HTERT RPE-1 (cell line): ENCODE results near the gene TFF1.

Experiments used
- in situ Hi-C: fragments of 300-500 bp; cut with MboI; formaldehyde crosslinking; loops from 4 replicates; pipeline ENCODE4 v1.14.3; 2020; ENCODE audit warnings: low sequenced_read_pairs

Gene TFF1

DNA sequence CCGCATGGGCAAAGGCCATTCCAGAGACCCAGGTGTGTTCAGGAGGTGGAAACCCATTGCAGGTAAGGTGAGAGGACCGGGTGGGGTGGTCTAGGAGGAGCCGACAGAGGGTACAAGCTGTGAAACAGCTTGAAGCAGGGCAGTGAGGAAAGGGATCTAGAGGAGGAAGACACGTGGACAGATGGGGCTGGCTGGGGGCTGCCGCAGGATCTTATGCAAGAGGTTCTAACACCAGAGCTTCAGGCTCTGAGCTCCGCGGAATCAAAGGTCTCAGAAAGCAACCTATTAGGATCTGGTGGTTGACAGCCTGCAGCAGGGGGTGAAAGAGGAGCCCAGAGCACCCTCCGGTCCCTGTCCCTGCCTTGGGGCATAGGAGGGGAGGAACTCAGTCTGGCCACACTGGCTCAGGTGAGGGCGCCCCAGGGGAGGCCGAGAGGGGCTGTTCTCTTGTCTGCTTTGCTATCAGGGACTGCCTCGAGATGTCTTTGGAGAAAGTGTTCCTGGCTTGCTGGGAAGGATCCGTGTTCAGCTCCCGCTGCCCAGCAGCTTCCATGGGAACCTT lies 1.9 kb downstream of the TFF1 start:
- in situ Hi-C loops, result no loop called here

DNA sequence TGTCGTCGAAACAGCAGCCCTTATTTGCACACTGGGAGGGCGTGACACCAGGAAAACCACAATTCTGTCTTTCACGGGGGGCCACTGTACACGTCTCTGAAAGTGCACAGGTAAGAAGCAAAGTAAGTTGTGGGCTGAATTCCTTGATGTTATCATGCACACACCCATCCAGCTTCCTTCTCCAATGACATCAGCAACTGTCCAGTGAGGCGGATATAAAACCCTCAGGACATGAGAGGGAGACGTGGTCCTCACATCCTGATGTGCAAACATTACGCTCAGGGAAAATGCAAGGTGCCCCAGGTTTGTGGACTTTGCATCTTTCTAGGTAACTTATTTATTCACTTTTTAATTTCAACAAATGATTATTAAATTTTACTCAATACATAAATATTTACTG lies 3.0 kb downstream of the TFF1 start:
- in situ Hi-C loops, result no loop called here

DNA sequence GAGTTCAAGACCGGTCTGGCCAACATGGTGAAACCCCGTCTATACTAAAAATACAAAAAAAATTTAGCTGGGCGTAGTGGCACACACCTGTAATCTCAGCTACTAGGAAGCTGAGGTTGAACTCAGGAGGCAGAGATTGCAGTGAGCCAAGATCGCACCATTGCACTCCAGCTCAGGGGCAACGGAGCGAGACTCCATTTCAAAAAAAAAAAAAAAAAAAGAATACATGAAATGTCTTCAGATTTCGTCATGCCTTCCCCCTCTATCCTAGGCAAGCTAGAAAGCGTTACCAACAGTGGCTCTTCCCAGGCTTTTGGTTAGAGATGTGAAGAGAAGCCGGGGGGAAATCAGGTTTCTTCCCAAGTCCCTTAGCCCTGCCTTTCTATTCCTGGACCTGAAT lies 3.6 kb downstream of the TFF1 start:
- in situ Hi-C loops, result no loop called here

DNA sequence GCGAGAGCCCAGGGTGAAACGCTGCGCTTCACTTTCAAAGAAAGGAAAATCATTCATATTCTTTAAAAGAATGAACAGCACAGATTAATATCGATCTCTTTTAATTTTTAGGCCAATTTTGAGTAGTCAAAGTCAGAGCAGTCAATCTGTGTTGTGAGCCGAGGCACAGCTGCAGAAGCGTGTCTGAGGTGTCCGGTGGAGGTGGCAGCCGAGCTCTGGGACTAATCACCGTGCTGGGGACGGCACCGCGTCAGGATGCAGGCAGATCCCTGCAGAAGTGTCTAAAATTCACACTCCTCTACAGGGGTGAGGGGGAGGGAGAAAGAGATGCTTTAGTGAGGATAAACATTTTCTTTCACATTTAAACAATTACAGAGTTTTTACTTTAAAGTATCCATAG lies 4.1 kb downstream of the TFF1 start:
- in situ Hi-C loops, result no loop called here

DNA sequence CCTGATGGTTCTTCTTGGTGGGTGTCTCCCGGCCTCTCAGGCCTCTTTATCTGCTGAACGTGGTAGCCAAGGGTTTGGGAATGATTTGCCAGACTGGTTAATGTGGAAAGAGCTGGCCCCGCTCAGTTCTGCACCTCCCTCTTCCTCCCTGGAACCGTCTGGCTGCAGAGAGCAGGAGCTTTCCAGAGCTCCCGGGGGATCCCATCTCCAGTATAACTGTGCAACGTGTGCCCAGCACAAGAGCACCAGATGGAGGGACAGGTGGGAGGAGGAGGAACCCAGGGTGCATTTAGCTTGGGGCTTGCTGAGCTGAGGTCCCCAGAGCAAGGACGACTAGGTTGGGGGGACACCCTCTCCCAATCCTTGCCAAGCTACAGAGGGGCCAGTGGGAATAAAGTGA lies 5.0 kb downstream of the TFF1 start:
- in situ Hi-C loops, result no loop called here

DNA sequence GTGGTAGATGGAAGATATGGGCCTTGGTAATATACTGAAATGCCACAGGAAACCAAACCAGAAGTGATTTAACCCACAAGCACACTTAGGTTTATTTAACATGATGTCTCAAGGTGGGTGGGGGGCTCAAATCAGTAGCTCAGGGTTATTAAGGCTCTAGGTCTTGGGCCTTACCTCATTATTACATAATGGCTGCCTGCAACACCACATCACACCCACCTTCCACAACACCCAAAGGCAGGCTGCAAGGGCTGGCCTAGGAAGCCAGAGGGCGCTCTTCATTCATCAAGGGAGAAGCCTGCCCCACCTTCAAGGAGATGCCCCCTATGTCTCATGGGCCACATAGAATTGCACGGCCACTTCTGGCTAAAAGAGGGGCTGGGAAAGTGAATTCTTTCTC lies 6.0 kb downstream of the TFF1 start:
- in situ Hi-C loops, result no loop called here

DNA sequence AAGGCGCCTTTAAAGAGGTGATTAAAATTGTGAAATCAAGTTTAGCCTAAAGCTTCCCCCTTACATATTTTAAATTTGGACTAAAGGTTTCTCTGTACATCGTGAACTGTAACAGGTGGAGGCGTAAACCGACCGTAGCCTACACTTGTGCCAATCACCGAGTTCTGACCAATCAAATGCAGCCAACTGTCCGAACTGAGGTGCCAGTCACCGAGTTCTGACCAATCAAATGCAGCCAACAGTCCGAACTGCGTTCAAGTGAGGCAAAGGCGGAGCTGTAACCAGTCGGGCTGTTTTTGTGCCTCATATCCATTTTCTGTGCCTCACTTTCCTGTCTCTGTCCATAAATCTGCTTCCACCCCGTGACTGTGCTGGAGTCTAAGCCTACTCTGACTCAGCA lies 7.4 kb downstream of the TFF1 start:
- in situ Hi-C loops, result no loop called here

DNA sequence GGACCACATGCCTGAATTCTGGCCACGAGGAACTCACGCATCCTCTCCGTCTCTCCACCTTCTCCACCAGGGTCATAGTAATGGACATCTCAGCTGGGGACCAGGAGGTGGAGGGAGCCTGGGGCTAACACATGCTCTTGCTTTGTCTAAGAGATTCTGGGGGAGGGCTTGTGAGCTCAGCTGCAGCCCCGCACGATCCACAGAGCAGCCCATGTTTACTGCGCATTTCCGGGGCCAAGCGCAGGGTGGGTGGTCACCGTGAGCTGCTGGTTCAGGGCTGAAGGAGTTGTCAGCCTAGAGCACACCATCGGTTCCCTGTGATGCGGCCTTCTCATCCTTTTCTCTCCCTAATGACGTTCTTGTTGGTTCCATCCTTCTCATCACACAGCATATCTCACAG lies 8.1 kb downstream of the TFF1 start:
- in situ Hi-C loops, result no loop called here

DNA sequence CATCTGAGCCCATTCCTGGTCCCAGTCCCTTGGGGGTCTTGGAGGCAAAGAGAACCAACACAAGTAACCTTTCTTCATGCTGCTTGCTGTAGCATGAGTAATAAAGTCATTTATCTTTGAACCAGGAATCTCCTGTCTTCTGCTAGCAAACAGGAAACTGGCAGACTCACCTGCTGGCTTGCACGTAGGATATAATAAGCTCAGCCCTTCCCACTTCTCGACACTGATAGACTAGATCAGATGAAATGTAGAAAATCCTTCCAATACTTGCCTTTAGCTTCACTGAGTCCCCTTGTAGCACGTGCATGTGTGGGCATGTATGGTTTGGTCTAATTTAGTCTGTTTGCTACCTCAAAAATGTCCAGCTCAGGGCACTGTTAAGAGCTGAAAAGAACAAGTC lies 9.0 kb downstream of the TFF1 start:
- in situ Hi-C loops, result no loop called here

DNA sequence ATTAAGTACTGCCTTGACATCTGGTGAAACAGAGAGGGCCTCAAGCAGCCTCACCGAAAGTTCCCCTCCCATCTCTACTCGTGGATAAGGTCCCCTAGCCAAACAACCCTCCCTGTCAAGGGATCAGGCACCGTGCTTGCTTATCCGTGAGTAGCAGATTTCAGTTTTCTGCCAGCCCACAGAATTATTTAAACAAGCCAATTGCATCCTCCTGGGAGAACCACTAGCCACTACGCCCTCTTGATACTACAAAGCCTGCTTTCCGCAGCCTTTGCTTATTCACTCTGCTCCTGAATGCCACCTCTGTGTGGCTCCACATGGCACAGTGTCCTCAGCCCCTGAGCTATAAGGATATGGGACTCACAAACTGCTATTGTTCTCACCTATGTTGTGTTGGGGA lies 9.7 kb downstream of the TFF1 start:
- in situ Hi-C loops, result no loop called here

DNA sequence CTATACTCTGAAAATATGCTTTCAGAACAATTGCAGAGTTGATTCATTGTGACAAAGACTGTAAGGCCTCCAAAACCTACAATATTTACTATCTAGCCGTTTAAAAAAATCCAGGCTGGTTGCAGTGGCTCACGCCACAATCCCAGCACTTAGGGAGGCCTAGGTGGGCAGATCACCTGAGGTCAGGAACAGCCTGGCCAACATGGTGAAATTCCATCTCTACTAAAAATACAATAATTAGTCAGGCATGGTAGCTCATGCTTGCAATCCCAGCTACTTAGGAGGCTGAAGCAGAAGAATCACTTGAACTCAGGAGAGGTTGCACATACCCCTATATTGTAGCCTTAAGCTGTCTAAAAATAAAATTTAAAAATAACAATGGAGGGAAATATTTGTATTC lies 10.3 kb downstream of the TFF1 start:
- in situ Hi-C loops, result no loop called here

DNA sequence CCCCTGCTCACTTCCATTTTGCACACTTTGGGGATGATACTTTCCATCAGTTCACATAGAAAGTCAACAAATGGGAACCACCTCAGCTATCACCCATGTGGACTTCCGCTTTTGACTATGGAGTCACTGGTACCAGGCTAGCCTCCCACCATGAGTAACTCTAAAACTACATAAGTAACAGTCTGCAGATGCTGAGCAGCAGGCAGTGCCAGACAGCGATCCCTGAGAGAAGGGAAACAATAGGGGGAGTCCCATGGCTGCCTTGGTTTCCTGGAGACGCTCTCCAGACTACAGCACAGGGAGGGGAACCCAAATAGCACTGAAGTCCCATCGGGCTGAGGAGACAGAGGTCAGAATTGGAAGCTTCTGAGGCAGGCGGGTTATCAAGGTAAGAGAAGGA lies 12.7 kb downstream of the TFF1 start:
- in situ Hi-C loops, result no loop called here

DNA sequence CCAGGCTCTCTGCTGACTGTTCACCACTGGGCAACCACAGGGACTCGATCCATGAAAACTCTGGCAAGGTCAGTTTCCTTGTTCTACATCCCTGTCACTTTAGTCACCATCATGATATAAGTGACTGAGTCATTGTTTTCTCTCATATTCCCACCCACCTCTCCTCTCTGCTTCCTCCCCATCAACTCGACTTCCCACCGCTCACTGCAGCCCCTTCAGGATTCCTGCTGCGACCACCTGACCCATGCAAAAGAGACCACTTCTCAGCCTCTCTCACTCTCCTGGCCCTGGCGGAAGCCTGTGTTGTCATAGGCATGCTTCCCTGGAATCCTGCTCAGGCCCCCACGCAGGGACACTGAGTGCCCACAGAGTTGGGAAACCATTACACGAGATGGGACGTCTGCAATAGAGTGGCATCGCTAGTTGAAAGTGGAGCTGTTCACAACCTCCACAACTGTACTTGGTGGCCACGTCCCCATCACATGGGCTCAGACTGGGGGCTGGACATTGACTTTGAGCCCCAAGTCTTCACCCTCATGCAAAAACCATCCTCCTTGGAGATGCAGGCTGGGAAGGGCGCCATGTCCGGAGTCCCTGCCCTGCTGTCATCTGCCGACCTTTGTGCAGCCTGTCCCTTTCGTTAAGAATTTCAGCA lies 13.8 kb downstream of the TFF1 start:
- in situ Hi-C loops, result no loop called here

DNA sequence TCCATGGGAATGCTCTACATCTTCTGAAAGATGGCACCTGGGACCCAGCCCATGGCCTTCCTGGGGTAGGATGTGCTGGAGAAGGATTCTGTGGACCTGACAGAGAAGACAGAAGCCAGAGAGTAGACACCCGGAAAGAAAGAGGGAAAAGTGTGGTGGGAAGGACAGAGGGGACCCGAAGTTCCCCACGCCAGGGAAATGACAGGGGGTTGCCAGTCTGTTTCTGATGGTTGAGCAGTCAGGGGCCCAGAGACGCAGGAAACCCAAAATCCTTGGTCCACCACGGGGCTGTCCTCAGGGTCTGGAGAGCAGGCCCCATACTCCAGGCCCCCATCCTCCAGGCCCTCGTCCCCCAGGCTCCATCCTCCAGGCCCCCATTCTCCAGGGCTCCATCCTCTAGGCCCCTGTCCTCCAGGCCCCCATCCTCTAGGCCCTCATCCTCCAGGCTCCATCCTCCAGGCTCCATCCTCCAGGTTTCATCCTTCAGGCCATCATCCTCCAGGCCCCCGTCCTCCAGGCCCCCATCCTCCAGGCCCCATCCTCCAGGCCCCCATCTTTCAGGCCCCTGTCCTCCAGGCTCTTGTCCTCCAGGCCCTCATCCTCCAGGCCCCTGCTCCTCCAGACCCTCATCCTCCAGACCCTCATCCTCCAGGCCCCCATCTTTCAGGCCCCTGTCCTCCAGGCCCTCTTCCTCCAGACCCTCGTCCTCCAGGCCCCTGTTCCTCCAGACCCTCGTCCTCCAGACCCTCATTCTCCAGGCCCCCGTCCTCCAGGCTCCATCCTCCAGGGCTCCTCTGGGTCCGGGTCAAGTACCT lies 14.5 kb downstream of the TFF1 start:
- in situ Hi-C loops, result no loop called here

DNA sequence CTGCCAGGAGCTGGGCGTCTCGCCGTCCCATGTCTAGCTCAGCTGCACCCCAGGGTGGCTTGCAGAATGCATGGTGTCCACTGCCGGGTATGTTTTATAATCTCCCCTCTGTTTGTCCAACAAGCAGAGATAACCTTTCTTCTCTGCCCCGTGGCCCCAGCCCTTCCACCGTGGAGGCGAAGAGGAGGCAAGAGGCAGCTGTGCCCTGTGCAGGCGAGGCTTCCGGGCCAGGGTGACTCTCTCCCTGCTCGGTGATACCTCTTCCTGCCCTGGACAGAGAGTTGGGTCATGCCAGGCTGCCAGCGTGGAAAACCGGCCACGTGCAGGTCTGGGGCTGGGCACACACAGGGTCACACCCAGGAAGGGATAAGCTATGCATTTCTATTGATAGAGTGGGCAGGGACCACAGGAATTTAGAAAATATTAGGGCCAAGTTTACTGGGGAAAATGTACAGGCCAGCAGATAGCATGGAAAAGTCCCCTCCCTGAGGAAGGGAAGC lies 15.4 kb downstream of the TFF1 start, which contains the start of gene TFF2:
TFF2 (minus strand) TSS at position 68 of the 500 bp plus-strand sequence; CDS start at position 31, 37 bp downstream.
- in situ Hi-C loops, result no loop called here

DNA sequence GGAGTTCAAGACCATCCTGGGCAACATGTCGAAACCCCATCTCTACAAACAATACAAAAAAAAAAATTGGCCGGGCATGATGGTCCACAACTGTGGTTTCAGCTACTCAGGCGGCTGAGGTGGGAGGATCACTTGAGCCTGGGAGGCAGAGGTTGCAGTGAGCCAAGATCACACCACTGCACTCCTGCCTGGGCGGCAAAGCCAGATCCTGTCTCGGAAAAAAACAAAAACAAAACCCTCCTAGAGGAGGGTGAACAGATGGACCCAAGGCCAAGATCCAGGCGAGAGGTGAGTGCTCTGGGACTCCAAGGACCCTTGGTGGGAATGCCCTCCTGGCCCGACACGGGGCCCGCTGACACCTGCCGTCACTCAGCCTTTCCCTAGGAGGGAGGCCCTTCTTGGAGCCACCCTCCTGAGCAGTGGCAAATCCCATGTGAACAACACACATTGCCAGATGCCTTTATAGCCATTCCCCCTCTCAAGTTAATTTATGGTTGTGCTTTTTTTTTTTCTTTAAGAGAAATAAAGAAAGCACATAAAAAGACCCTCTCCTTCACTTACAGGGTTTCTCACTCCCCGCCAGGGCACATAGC lies 15.9 kb downstream of the TFF1 start:
- in situ Hi-C loops, result no loop called here

DNA sequence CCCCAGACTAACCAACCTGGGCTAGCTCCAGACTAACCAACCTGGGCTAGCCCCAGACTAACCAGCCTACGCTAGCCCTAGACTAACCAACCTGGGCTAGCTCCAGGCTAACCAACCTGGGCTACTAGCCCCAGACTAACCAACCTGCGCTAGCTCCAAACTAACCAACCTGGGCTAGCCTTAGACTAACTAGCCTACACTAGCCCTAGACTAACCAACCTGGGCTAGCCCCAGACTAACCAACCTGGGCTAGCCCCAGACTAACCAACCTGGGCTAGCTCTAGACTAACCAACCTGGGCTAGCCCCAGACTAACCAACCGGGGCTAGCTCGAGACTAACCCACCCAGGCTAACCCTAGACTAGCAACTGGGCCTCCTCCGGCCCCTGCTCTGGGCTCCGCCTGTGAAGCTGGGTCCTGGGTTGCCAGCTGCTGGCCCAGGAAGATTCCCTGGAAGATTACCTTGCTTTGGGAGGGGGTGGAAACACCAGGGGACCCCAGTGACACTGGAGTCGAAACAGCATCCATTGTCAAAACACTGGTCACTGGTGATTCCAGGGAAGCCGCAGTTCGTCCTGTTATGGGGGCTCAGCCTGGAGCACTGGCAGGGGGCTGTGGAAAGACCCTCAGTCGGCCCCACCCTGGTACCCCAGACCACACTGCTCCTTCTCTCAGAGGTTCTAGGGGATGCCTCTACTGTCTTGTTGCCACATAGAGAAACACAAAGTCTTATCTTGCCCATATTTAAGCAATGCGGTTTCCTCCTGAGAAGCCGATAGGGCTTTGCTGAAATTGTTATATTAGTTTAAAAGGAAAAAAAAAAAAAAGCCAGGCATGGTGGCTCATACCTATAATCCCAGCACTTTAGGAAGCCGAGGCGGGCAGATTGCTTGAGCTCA lies 16.7 kb downstream of the TFF1 start:
- in situ Hi-C loops, result no loop called here

DNA sequence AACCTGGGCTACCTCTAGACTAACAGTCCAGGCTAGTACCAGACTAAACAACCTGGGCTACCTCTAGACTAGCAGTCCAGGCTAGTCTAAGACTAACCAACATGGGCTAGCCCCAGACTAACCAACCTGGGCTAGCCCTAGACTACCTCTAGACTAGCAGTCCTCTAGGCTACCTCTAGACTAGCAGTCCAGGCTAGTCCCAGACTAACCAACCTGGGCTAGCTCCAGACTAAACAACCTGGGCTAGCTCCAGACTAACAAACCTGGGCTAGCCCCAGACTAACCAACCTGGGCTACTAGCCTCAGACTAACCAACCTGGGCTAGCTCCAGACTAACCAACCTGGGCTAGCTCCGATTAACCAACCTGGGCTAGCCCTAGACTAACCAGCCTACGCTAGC lies 17.6 kb downstream of the TFF1 start:
- in situ Hi-C loops, result no loop called here

DNA sequence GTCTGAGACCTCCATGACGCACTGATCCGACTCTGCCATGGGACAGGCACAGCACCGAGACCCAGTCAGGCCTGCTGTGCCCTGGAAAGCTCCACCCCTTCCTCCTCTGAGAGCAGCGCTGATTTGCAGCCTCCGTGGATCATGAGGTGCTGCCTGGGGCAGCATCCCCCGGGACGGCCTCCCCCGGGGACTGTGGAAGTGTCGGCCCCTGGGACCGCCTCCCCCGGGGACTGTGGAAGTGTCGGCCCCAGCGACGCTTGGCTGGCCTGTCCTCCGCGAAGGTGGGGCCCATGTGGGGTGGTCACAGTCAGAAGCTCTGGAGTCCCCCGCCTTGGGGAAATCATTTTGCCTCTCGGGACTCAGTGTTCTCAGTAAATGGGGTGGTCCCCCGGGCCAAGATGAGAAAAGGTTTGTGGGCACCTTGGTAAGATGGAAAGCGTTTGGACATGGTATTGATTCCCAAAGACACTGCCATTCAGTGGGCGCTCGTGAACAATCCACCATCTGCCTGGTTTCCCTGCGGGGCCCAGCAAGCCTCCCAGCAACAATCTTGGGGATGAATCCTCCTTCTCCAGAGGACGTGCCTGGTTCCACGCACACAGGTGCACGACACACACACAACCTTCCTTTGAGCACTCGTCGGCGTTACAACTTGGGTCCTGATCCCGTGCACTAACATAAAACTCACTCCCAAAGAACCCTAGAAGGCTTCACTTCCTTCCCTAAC lies 18.6 kb downstream of the TFF1 start:
- in situ Hi-C loops, result no loop called here
